ENCODE results near the gene KRTAP10-4. TPM values are rescaled to one million over a fixed set of nuclear protein-coding genes. Genes with fewer than 3 reads are reported as not detected.

Gene KRTAP10-4
- total RNA-seq, 1 experiment from 2014 or later, result not detected

DNA sequence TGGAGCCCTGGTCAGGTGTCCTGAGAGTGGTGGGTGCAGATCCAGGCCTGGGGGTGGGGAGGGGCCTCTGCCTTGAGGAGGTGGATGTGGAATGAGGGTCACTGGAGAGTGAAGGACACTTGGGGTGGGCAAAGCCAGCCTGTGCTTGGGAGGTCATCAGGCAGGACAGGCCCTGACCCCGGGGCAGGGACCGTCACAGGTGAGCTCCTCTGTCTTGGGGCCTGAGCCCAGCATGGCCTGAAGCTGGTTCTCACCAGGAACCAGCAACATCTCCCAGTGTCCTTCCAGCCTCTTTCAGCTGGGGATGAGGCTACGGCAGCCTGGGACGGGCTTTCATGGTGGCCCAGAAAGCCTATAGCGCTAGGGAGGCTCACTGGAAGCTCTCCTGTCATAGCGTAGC, 21.4 kb upstream of the KRTAP10-4 start:
- H3K4me1 Mint-ChIP-seq (ENCODE audit: insufficient read depth, unreplicated experiment), result peaks cover 15% of the 10 kb centered on the region
- BruUV-seq (replicated peaks), result no TSS peak
- no peaks in the 10 kb centered on the region for H3K36me3 Mint-ChIP-seq (ENCODE audit: insufficient read depth, unreplicated experiment)
- POLR2A ChIA-PET, result no interaction called here
- DNase-seq (ENCODE audit: unreplicated experiment), result no peak
- H3K9me3 Mint-ChIP-seq (ENCODE audit: unreplicated experiment), result peaks cover 13% of the 10 kb centered on the region
- peaks cover 62% of the 10 kb centered on the region for H3K27me3 Mint-ChIP-seq (ENCODE audit: insufficient read depth, unreplicated experiment)
- TF ChIP-seq, protein P1, sequence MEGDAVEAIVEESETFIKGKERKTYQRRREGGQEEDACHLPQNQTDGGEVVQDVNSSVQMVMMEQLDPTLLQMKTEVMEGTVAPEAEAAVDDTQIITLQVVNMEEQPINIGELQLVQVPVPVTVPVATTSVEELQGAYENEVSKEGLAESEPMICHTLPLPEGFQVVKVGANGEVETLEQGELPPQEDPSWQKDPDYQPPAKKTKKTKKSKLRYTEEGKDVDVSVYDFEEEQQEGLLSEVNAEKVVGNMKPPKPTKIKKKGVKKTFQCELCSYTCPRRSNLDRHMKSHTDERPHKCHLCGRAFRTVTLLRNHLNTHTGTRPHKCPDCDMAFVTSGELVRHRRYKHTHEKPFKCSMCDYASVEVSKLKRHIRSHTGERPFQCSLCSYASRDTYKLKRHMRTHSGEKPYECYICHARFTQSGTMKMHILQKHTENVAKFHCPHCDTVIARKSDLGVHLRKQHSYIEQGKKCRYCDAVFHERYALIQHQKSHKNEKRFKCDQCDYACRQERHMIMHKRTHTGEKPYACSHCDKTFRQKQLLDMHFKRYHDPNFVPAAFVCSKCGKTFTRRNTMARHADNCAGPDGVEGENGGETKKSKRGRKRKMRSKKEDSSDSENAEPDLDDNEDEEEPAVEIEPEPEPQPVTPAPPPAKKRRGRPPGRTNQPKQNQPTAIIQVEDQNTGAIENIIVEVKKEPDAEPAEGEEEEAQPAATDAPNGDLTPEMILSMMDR (IDR thresholded peaks at IDR 0.05; ENCODE audit: unreplicated experiment), result no peak
- CTCF ChIA-PET, result interaction anchor here (0.7 kb wide), 1 partner anchor 42 kb away, joined by 4 read pairs; no protein-coding TSS in a partner anchor
- no peak overlapping the region for H3K4me3 Mint-ChIP-seq (ENCODE audit: unreplicated experiment)
- intact Hi-C loops (cut with micrococcal nuclease), result no loop called here
- H3K27ac Mint-ChIP-seq (ENCODE audit: low read depth, unreplicated experiment), result no peak overlapping the region

DNA sequence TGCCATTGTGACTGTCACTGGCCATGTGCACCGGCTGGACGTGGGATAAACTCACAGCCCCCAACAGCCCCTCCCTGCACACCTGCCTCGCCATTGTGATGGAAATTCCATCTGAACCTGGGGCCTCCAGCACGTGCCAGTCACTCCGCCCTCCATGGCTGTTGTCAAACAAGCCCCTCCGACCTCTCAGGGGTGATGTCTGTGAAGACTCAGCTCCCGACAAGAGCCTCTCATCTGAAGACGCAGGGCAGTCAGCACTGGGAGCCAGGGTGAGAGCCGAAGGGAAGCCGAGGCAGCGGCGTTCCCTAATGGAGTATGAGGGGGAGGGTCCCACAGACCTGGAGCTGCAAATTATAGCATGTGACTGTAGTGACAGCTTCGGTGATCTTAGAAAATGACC, 20.8 kb upstream of the KRTAP10-4 start:
- Mint-ChIP-seq H3K9me3 (ENCODE audit: unreplicated experiment) (peaks cover 8% of the 10 kb centered on the region), H3K4me1 (ENCODE audit: insufficient read depth, unreplicated experiment) (peaks cover 15% of the 10 kb centered on the region), H3K27ac (ENCODE audit: low read depth, unreplicated experiment) (no peak overlapping the region), H3K4me3 (ENCODE audit: unreplicated experiment) (no peak overlapping the region), H3K27me3 (ENCODE audit: insufficient read depth, unreplicated experiment) (peaks cover 62% of the 10 kb centered on the region), H3K36me3 (ENCODE audit: insufficient read depth, unreplicated experiment) (no peaks in the 10 kb centered on the region)
- DNase-seq (ENCODE audit: unreplicated experiment), result no peak
- POLR2A ChIA-PET, result no interaction called here
- TF ChIP-seq, protein P1 (IDR thresholded peaks at IDR 0.05; ENCODE audit: unreplicated experiment), result no peak
- CTCF ChIA-PET, result interaction anchor here (0.7 kb wide), 1 partner anchor 43 kb away, joined by 4 read pairs; no protein-coding TSS in a partner anchor
- intact Hi-C loops (cut with micrococcal nuclease), result no loop called here
- no TSS peak for BruUV-seq (replicated peaks)

DNA sequence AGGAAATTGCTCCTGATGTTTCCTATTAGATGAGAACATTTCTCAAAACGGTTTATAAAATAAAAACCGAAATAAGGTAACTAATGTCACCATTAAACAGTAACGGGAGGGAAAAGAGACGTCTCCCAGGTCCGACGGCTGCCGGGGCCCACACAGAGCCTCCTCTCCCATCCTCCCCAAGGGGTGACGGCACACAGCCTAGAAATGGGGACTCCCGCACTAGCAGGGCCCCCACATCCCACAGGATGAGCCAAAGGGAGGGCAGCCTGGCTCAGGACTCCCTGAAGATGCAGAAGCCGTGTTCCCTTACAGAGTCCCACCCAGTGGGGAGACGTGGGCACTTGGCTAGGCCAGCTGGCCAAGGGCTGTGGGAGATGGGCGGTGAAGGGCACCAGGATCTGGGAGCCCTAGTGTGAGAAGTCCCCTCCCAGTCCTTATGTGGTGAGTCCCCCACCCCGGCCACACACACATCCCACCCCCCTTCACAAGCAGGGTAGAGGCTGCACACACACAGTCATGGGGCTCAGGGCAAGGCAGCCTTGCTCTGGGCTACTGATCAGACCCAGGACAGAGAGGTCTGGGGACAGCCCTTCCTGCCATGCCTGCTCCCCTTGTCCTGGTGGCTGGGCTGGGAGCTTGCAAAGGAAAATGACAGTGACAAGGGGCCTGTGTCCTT, 18.2 kb upstream of the KRTAP10-4 start:
- Mint-ChIP-seq H3K27me3 (ENCODE audit: insufficient read depth, unreplicated experiment) (peaks cover 75% of the 10 kb centered on the region), H3K4me1 (ENCODE audit: insufficient read depth, unreplicated experiment) (peaks cover 8% of the 10 kb centered on the region), H3K4me3 (ENCODE audit: unreplicated experiment) (no peak overlapping the region), H3K36me3 (ENCODE audit: insufficient read depth, unreplicated experiment) (no peaks in the 10 kb centered on the region), H3K9me3 (ENCODE audit: unreplicated experiment) (peaks cover 5% of the 10 kb centered on the region), H3K27ac (ENCODE audit: low read depth, unreplicated experiment) (no peak overlapping the region)
- no TSS peak for BruUV-seq (replicated peaks)
- TF ChIP-seq, protein P1 (IDR thresholded peaks at IDR 0.05; ENCODE audit: unreplicated experiment), result no peak
- DNase-seq (ENCODE audit: unreplicated experiment), result no peak
- intact Hi-C loops (cut with micrococcal nuclease), result no loop called here
- ChIA-PET CTCF (no interaction called here), POLR2A (no interaction called here)

DNA sequence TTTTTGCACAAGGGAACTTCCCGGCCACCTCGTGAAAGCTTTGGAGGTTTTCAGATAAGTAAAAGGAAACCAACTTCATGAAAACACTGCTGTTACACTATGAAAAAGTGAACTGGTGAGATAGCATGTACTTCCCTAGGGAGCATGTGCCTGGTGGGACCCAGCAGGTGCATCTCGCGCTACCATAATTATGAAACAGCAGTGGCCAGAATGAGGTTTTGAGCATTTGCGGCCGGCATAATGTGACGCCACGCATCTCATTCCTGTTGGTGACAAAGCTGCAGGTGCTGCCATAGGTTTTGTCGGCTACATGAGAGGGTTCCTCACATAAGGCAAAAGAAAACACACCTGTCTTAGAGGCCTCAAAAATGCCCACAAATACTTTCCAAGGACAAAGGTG, 16.6 kb upstream of the KRTAP10-4 start:
- Mint-ChIP-seq H3K27me3 (ENCODE audit: insufficient read depth, unreplicated experiment) (peaks cover 76% of the 10 kb centered on the region), H3K9me3 (ENCODE audit: unreplicated experiment) (peaks cover 11% of the 10 kb centered on the region), H3K4me3 (ENCODE audit: unreplicated experiment) (no peak overlapping the region), H3K27ac (ENCODE audit: low read depth, unreplicated experiment) (no peak overlapping the region), H3K4me1 (ENCODE audit: insufficient read depth, unreplicated experiment) (no peaks in the 10 kb centered on the region), H3K36me3 (ENCODE audit: insufficient read depth, unreplicated experiment) (no peaks in the 10 kb centered on the region)
- intact Hi-C loops (cut with micrococcal nuclease), result no loop called here
- DNase-seq (ENCODE audit: unreplicated experiment), result no peak
- BruUV-seq (replicated peaks), result no TSS peak
- ChIA-PET CTCF (interaction anchor here (0.7 kb wide), 1 partner anchor 24 kb away, joined by 3 read pairs; no protein-coding TSS in a partner anchor), POLR2A (interaction anchor here (0.6 kb wide), 1 partner anchor 244 kb away, joined by 3 read pairs; no protein-coding TSS in a partner anchor)
- TF ChIP-seq, protein P1 (IDR thresholded peaks at IDR 0.05; ENCODE audit: unreplicated experiment), result no peak

Measured in MCF 10A (cell line).